VCaP (cell line): Measurements from ENCODE around the gene OSBPL2.

ENCODE experiments used
- H3K27ac ChIP-seq: fragments of 450-650 bp; 2 replicates; pipeline ENCODE4 v1.5.1; 2017
- CTCF ChIP-seq: fragments of 450-650 bp; conservative IDR thresholded peaks from 2 replicates; pipeline ENCODE4 v1.5.1; 2017; ENCODE audit warnings: mild to moderate bottlenecking, moderate library complexity

OSBPL2 gene

GRCh38 chr20:62334881-62335280 lies 96.6 kb downstream of the OSBPL2 start:
- no peak overlapping the region for H3K27ac ChIP-seq
- no peak for TF ChIP-seq CTCF

- no peak for TF ChIP-seq CTCF
- H3K27ac ChIP-seq: no peak overlapping the region
These were observed 97.2 kb downstream of the OSBPL2 start for GRCh38 chr20:62335532-62335931.

GRCh38 chr20:62336329-62336728 lies 98.0 kb downstream of the OSBPL2 start:
- TF ChIP-seq CTCF: no peak
- H3K27ac ChIP-seq: no peak overlapping the region

- H3K27ac ChIP-seq: no peak overlapping the region
- no peak for TF ChIP-seq CTCF
These were observed 98.6 kb downstream of the OSBPL2 start for GRCh38 chr20:62336775-62337557.

GRCh38 chr20:62337558-62338293 lies 99.4 kb downstream of the OSBPL2 start:
- H3K27ac ChIP-seq: no peak overlapping the region
- no peak for TF ChIP-seq CTCF

GRCh38 chr20:62338294-62338620 lies 99.9 kb downstream of the OSBPL2 start:
- H3K27ac ChIP-seq: no peak overlapping the region
- no peak for TF ChIP-seq CTCF

GRCh38 chr20:62339647-62340062 lies 101.3 kb downstream of the OSBPL2 start:
- H3K27ac ChIP-seq: no peak overlapping the region
- no peak for TF ChIP-seq CTCF
